Calu3 (cell line): Measurements from ENCODE around the gene ZNF521. TPM values are rescaled to one million over a fixed set of nuclear protein-coding genes. Genes with fewer than 3 reads are reported as not detected.

Source experiments
- BruUV-seq: library from RNA; stranded (reverse); fragments of 400-500 nt; replicated peaks from 2 replicates; lab custom pipeline; 2021; lab: Mats Ljungman, UMichigan
- CTCF ChIA-PET: fragments of 300-600 bp; sonication (Branson Sonifier 250); formaldehyde crosslinking; loops from one replicate; lab custom pipeline; 2022; ENCODE audit warnings: antibody characterized with exemption; lab: Charles Lee
- DNase-seq: peaks from one replicate; pipeline ENCODE4 v3.0.0; 2022
- H3K27ac Mint-ChIP-seq: one replicate; pipeline ENCODE4 v1.8.0; 2022; ENCODE audit warnings: mixed read lengths; ENCODE audit not compliant: unreplicated experiment
- H3K27me3 Mint-ChIP-seq: one replicate; pipeline ENCODE4 v1.8.0; 2022; ENCODE audit warnings: mixed read lengths; ENCODE audit not compliant: unreplicated experiment
- H3K36me3 Mint-ChIP-seq: one replicate; pipeline ENCODE4 v1.8.0; 2022; ENCODE audit warnings: mild to moderate bottlenecking, moderate library complexity, mixed read lengths; ENCODE audit not compliant: insufficient read depth, unreplicated experiment
- H3K4me1 Mint-ChIP-seq: one replicate; pipeline ENCODE4 v1.8.0; 2022; ENCODE audit warnings: mild to moderate bottlenecking, low read depth, mixed read lengths; ENCODE audit not compliant: unreplicated experiment
- H3K4me3 Mint-ChIP-seq: one replicate; pipeline ENCODE4 v1.8.0; 2022; ENCODE audit warnings: mild to moderate bottlenecking, low read depth, moderate library complexity, mixed read lengths; ENCODE audit not compliant: unreplicated experiment
- H3K9me3 Mint-ChIP-seq: one replicate; pipeline ENCODE4 v1.8.0; 2022; ENCODE audit warnings: low read depth, mixed read lengths; ENCODE audit not compliant: unreplicated experiment
- CTCF ChIP-seq: fragments of 200-600 bp; IDR thresholded peaks from one replicate; pipeline ENCODE4 v1.8.0; 2022; ENCODE audit warnings: antibody characterized with exemption; ENCODE audit not compliant: unreplicated experiment
- intact Hi-C: fragments of 100-400 bp; cut with micrococcal nuclease; formaldehyde crosslinking; loops from one replicate; pipeline ENCODE4 v1.10.0; 2022; ENCODE audit not compliant: unreplicated experiment
- total RNA-seq: library from RNA; stranded (reverse); gene quantifications from 2 replicates; pipeline ENCODE4 v1.2.3, GENCODE V29; 2022

ZNF521 gene
- total RNA-seq, 1 experiment from 2014 or later = not detected

- BruUV-seq = no TSS peak
- no peak for DNase-seq
- intact Hi-C loops = no loop called here
- Mint-ChIP-seq H3K27me3 (peaks cover 60% of the 10 kb centered on the region), H3K9me3 (peaks cover 2% of the 10 kb centered on the region), H3K27ac (no peak overlapping the region), H3K4me1 (no peaks in the 10 kb centered on the region), H3K4me3 (no peak overlapping the region), H3K36me3 (no peaks in the 10 kb centered on the region)
- no peak for TF ChIP-seq CTCF
- CTCF ChIA-PET = no interaction called here
These were observed 210.1 kb downstream of the ZNF521 start for GRCh38 chr18:25141886-25142285.

GRCh38 chr18:25141399-25141798, 210.6 kb downstream of the ZNF521 start:
- no peak overlapping the region for H3K27ac Mint-ChIP-seq
- peaks cover 2% of the 10 kb centered on the region for H3K9me3 Mint-ChIP-seq
- BruUV-seq = no TSS peak
- H3K27me3 Mint-ChIP-seq = peaks cover 64% of the 10 kb centered on the region
- no peaks in the 10 kb centered on the region for H3K36me3 Mint-ChIP-seq
- CTCF ChIA-PET = interaction anchor here (1.2 kb wide), 1 partner anchor 9 kb away, joined by 3 read pairs; no protein-coding TSS in a partner anchor
- TF ChIP-seq CTCF = no peak
- no peaks in the 10 kb centered on the region for H3K4me1 Mint-ChIP-seq
- intact Hi-C loops = no loop called here
- no peak overlapping the region for H3K4me3 Mint-ChIP-seq
- no peak for DNase-seq

GRCh38 chr18:25140962-25141308, 211.0 kb downstream of the ZNF521 start:
- H3K9me3 Mint-ChIP-seq = peaks cover 2% of the 10 kb centered on the region
- H3K27me3 Mint-ChIP-seq = peaks cover 66% of the 10 kb centered on the region
- no peak overlapping the region for H3K27ac Mint-ChIP-seq
- TF ChIP-seq CTCF = no peak
- DNase-seq = no peak
- CTCF ChIA-PET = interaction anchor here (1.2 kb wide), 1 partner anchor 9 kb away, joined by 3 read pairs; no protein-coding TSS in a partner anchor
- no peak overlapping the region for H3K4me3 Mint-ChIP-seq
- H3K4me1 Mint-ChIP-seq = no peaks in the 10 kb centered on the region
- BruUV-seq = no TSS peak
- H3K36me3 Mint-ChIP-seq = no peaks in the 10 kb centered on the region
- intact Hi-C loops = no loop called here

- Mint-ChIP-seq H3K4me3 (no peak overlapping the region), H3K27ac (no peak overlapping the region), H3K4me1 (no peaks in the 10 kb centered on the region), H3K27me3 (peaks cover 66% of the 10 kb centered on the region), H3K9me3 (peaks cover 2% of the 10 kb centered on the region), H3K36me3 (no peaks in the 10 kb centered on the region)
- no TSS peak for BruUV-seq
- CTCF ChIA-PET = interaction anchor here (1.2 kb wide), 1 partner anchor 10 kb away, joined by 3 read pairs; no protein-coding TSS in a partner anchor
- intact Hi-C loops = no loop called here
- TF ChIP-seq CTCF = no peak
- DNase-seq = no peak
These were observed 211.6 kb downstream of the ZNF521 start for GRCh38 chr18:25140124-25140961.
